OCI-LY1 (cell line): ENCODE data around the gene KL.

Experiments
- H2AFZ ChIP-seq: fragments of 200-600 bp; sonication (generic), shearing (Covaris generic); 2 replicates; pipeline ENCODE4 v1.6.0; 2014; ENCODE audit warnings: antibody characterized with exemption, mild to moderate bottlenecking, low read length
- H3F3A ChIP-seq: fragments of 200-600 bp; sonication (generic), shearing (Covaris generic); 2 replicates; pipeline ENCODE4 v1.6.0; 2014; ENCODE audit warnings: mild to moderate bottlenecking, antibody characterized with exemption, low read length, moderate library complexity; ENCODE audit not compliant: insufficient read depth
- H3K27ac ChIP-seq: fragments of 200-600 bp; sonication (generic); 2 replicates; pipeline ENCODE4 v1.5.1; 2014; ENCODE audit warnings: low read length, mixed run types, mild to moderate bottlenecking, low read depth; ENCODE audit not compliant: poor library complexity, severe bottlenecking
- H3K27me3 ChIP-seq: fragments of 200-600 bp; sonication (generic); 2 replicates; pipeline ENCODE4 v1.6.0; 2014; ENCODE audit warnings: antibody characterized with exemption, mild to moderate bottlenecking, low read length, moderate library complexity; ENCODE audit not compliant: insufficient read depth
- H3K36me3 ChIP-seq: fragments of 200-600 bp; sonication (generic); 2 replicates; pipeline ENCODE4 v1.6.1; 2014; ENCODE audit warnings: mild to moderate bottlenecking, antibody characterized with exemption, low read length, moderate library complexity, mixed read lengths; ENCODE audit not compliant: insufficient read depth
- H3K4me1 ChIP-seq: fragments of 200-600 bp; sonication (generic); 2 replicates; pipeline ENCODE4 v1.5.1; 2014; ENCODE audit warnings: mild to moderate bottlenecking, low read length, moderate library complexity; ENCODE audit not compliant: insufficient read depth, severe bottlenecking
- H3K4me2 ChIP-seq: fragments of 200-600 bp; sonication (generic), shearing (Covaris generic); 2 replicates; pipeline ENCODE4 v1.6.1; 2014; ENCODE audit warnings: low read length
- H3K4me3 ChIP-seq: fragments of 200-600 bp; sonication (generic); 2 replicates; pipeline ENCODE4 v1.5.1; 2014; ENCODE audit warnings: low read length, low read depth, mild to moderate bottlenecking, mixed read lengths; ENCODE audit not compliant: poor library complexity, severe bottlenecking
- H3K79me2 ChIP-seq: fragments of 200-600 bp; shearing (Covaris generic); 2 replicates; pipeline ENCODE4 v1.6.1; 2016; ENCODE audit warnings: mixed run types, low read length, mixed read lengths; ENCODE audit not compliant: insufficient read depth
- H3K9ac ChIP-seq: fragments of 200-600 bp; sonication (generic), shearing (Covaris generic); 2 replicates; pipeline ENCODE4 v1.6.1; 2014; ENCODE audit warnings: mild to moderate bottlenecking, low read length, mixed read lengths
- H3K9me2 ChIP-seq: fragments of 200-600 bp; sonication (generic), shearing (Covaris generic); 2 replicates; pipeline ENCODE4 v1.6.1; 2014; ENCODE audit warnings: low read depth, mild to moderate bottlenecking, low read length, mixed read lengths
- H3K9me3 ChIP-seq: fragments of 200-600 bp; shearing (Covaris generic); 2 replicates; pipeline ENCODE4 v1.6.1; 2014; ENCODE audit warnings: low read length, mixed read lengths
- H4K20me1 ChIP-seq: fragments of 200-600 bp; sonication (generic), shearing (Covaris generic); 2 replicates; pipeline ENCODE4 v1.6.0; 2016; ENCODE audit warnings: mild to moderate bottlenecking, low read length; ENCODE audit not compliant: insufficient read depth
- CTCF ChIP-seq: fragments of 200-600 bp; sonication (generic), shearing (Covaris generic); IDR thresholded peaks from 2 replicates; pipeline ENCODE4 v1.5.1; 2017; ENCODE audit warnings: mild to moderate bottlenecking, antibody characterized with exemption, low read length, moderate library complexity, mixed read lengths
- EZH2 ChIP-seq: fragments of 200-600 bp; sonication (generic), shearing (Covaris generic); IDR thresholded peaks from 2 replicates; pipeline ENCODE4 v1.8.0; 2017; ENCODE audit warnings: borderline replicate concordance, mixed run types, mild to moderate bottlenecking, antibody characterized with exemption, low read length, moderate library complexity, mixed read lengths

The KL gene

GRCh38 chr13:33080972-33081590, 64.9 kb downstream of the KL start:
- Histone ChIP-seq H3K27ac (no peak overlapping the region), H3K9me2 (no peaks in the 10 kb centered on the region)

GRCh38 chr13:33081666-33082065, 65.4 kb downstream of the KL start:
- H3K4me2 ChIP-seq, result no peak overlapping the region; the same call in 1 of the 2 replicates
- no peaks in the 10 kb centered on the region for H4K20me1 ChIP-seq
- H3K9ac ChIP-seq, result no peak overlapping the region
- H3F3A ChIP-seq, result no peaks in the 10 kb centered on the region
- H3K36me3 ChIP-seq, result no peaks in the 10 kb centered on the region
- no peaks in the 10 kb centered on the region for H3K9me3 ChIP-seq
- no peaks in the 10 kb centered on the region for H3K79me2 ChIP-seq
- no peaks in the 10 kb centered on the region for H3K27me3 ChIP-seq
- TF ChIP-seq EZH2 (no peak), CTCF (no peak)
- no peaks in the 10 kb centered on the region for H3K9me2 ChIP-seq
- no peak overlapping the region for H2AFZ ChIP-seq
- no peak overlapping the region for H3K4me3 ChIP-seq
- H3K4me1 ChIP-seq, result peaks cover 20% of the 10 kb centered on the region
- peak overlapping the region; percentile 32 for H3K27ac ChIP-seq

More at GRCh38 chr13:33080972-33081590, 64.9 kb downstream of the KL start:
- Histone ChIP-seq H3K79me2 (no peaks in the 10 kb centered on the region), H3F3A (no peaks in the 10 kb centered on the region), H4K20me1 (no peaks in the 10 kb centered on the region), H3K4me3 (no peak overlapping the region), H3K4me1 (peaks cover 20% of the 10 kb centered on the region), H3K36me3 (no peaks in the 10 kb centered on the region), H3K9ac (no peak overlapping the region), H2AFZ (no peak overlapping the region), H3K4me2 (peak overlapping the region; percentile 4; the same call in 1 of the 2 replicates), H3K9me3 (no peaks in the 10 kb centered on the region), H3K27me3 (no peaks in the 10 kb centered on the region)
- TF ChIP-seq CTCF (no peak), EZH2 (no peak)

- Histone ChIP-seq H3K4me1 (peaks cover 20% of the 10 kb centered on the region), H4K20me1 (no peaks in the 10 kb centered on the region), H3K9me2 (no peaks in the 10 kb centered on the region), H3K27ac (no peak overlapping the region), H3K4me2 (no peak overlapping the region), H3K36me3 (no peaks in the 10 kb centered on the region), H3K27me3 (no peaks in the 10 kb centered on the region), H3K9ac (no peak overlapping the region), H3K79me2 (no peaks in the 10 kb centered on the region), H3K9me3 (no peaks in the 10 kb centered on the region), H3K4me3 (no peak overlapping the region), H3F3A (no peaks in the 10 kb centered on the region), H2AFZ (no peak overlapping the region)
- TF ChIP-seq EZH2, result no peak
- TF ChIP-seq CTCF, result no peak
Measured at GRCh38 chr13:33083054-33083453, 66.8 kb downstream of the KL start.
